ENCODE measurements around the gene ARID1B.

ARID1B gene

GRCh38 chr6:157089258-157089657 is 312.1 kb downstream of the ARID1B start:
- no peak for DNase-seq

- DNase-seq = no peak
Measured at GRCh38 chr6:157089851-157090250, 312.7 kb downstream of the ARID1B start.

GRCh38 chr6:157090736-157091135 is 313.6 kb downstream of the ARID1B start:
- DNase-seq = no peak

GRCh38 chr6:157091243-157091642 is 314.1 kb downstream of the ARID1B start:
- DNase-seq = no peak

GRCh38 chr6:157091856-157092460 is 314.8 kb downstream of the ARID1B start:
- DNase-seq = no peak

- DNase-seq = peak; percentile 73
Measured at GRCh38 chr6:157092736-157093135, 315.6 kb downstream of the ARID1B start.

- DNase-seq = no peak
Measured at GRCh38 chr6:157093536-157093935, 316.4 kb downstream of the ARID1B start.

- no peak for DNase-seq
Measured at GRCh38 chr6:157094038-157094437, 316.9 kb downstream of the ARID1B start.

GRCh38 chr6:157095084-157095483 is 317.9 kb downstream of the ARID1B start:
- no peak for DNase-seq

- DNase-seq = no peak
Measured at GRCh38 chr6:157095569-157095968, 318.4 kb downstream of the ARID1B start.

GRCh38 chr6:157096105-157096504 is 318.9 kb downstream of the ARID1B start:
- DNase-seq = no peak

- peak; percentile 90 for DNase-seq
Measured at GRCh38 chr6:157096522-157096921, 319.3 kb downstream of the ARID1B start.

- DNase-seq = no peak
Measured at GRCh38 chr6:157097255-157097955, 320.2 kb downstream of the ARID1B start.

GRCh38 chr6:157098999-157099398 is 321.8 kb downstream of the ARID1B start:
- DNase-seq = no peak

GRCh38 chr6:157099912-157100593 is 322.9 kb downstream of the ARID1B start:
- no peak for DNase-seq

- DNase-seq = no peak
Measured at GRCh38 chr6:157101166-157101565, 324.0 kb downstream of the ARID1B start.

GRCh38 chr6:157104803-157105202 is 327.6 kb downstream of the ARID1B start:
- DNase-seq = no peak

- DNase-seq = no peak
Measured at GRCh38 chr6:157106487-157106886, 329.3 kb downstream of the ARID1B start.

GRCh38 chr6:157107571-157107914 is 330.4 kb downstream of the ARID1B start:
- DNase-seq = no peak

- DNase-seq = no peak
Measured at GRCh38 chr6:157107915-157108651, 330.9 kb downstream of the ARID1B start.

GRCh38 chr6:157108923-157109322 is 331.7 kb downstream of the ARID1B start:
- DNase-seq = no peak

- no peak for DNase-seq
Measured at GRCh38 chr6:157110607-157111006, 333.4 kb downstream of the ARID1B start.

GRCh38 chr6:157113389-157113788 is 336.2 kb downstream of the ARID1B start:
- DNase-seq = no peak

GRCh38 chr6:157116426-157116825 is 339.2 kb downstream of the ARID1B start:
- DNase-seq = no peak
